CD4-positive, alpha-beta T cell treated with Interleukin-6 for 4 hours (primary cell): ENCODE measurements around the gene GRID2.

ENCODE experiments used
- DNase-seq: peaks from one replicate; pipeline ENCODE4 v3.0.0-alpha.2; 2020; ENCODE audit warnings: mixed read lengths

Gene GRID2

GRCh38 chr4:92988301-92988700 lies 684.5 kb downstream of the GRID2 start:
- DNase-seq = no peak

- DNase-seq = no peak
Observed at GRCh38 chr4:92992758-92993157, 689.0 kb downstream of the GRID2 start.

GRCh38 chr4:92994727-92995126 lies 691.0 kb downstream of the GRID2 start:
- no peak for DNase-seq

- DNase-seq = no peak
Observed at GRCh38 chr4:92996533-92996932, 692.8 kb downstream of the GRID2 start.

GRCh38 chr4:93000910-93001309 lies 697.1 kb downstream of the GRID2 start:
- DNase-seq = no peak

- no peak for DNase-seq
Observed at GRCh38 chr4:93002240-93002639, 698.5 kb downstream of the GRID2 start.

- DNase-seq = no peak
Observed at GRCh38 chr4:93016350-93016749, 712.6 kb downstream of the GRID2 start.

- no peak for DNase-seq
Observed at GRCh38 chr4:93018243-93018642, 714.5 kb downstream of the GRID2 start.

- DNase-seq = no peak
Observed at GRCh38 chr4:93018806-93019205, 715.0 kb downstream of the GRID2 start.

- no peak for DNase-seq
Observed at GRCh38 chr4:93029769-93030168, 726.0 kb downstream of the GRID2 start.

GRCh38 chr4:93030670-93031069 lies 726.9 kb downstream of the GRID2 start:
- no peak for DNase-seq

GRCh38 chr4:93031431-93032098 lies 727.8 kb downstream of the GRID2 start:
- no peak for DNase-seq

- no peak for DNase-seq
Observed at GRCh38 chr4:93042746-93043145, 739.0 kb downstream of the GRID2 start.

GRCh38 chr4:93053140-93053539 lies 749.4 kb downstream of the GRID2 start:
- DNase-seq = no peak

GRCh38 chr4:93061826-93062225 lies 758.1 kb downstream of the GRID2 start:
- no peak for DNase-seq

GRCh38 chr4:93063325-93063724 lies 759.6 kb downstream of the GRID2 start:
- DNase-seq = no peak

- DNase-seq = no peak
Observed at GRCh38 chr4:93065790-93066189, 762.0 kb downstream of the GRID2 start.

GRCh38 chr4:93066749-93067148 lies 763.0 kb downstream of the GRID2 start:
- no peak for DNase-seq

- no peak for DNase-seq
Observed at GRCh38 chr4:93072292-93072691, 768.5 kb downstream of the GRID2 start.

- no peak for DNase-seq
Observed at GRCh38 chr4:93080316-93080715, 776.5 kb downstream of the GRID2 start.

GRCh38 chr4:93084599-93085305 lies 781.0 kb downstream of the GRID2 start:
- no peak for DNase-seq

- DNase-seq = no peak
Observed at GRCh38 chr4:93086356-93086755, 782.6 kb downstream of the GRID2 start.

- DNase-seq = no peak
Observed at GRCh38 chr4:93092765-93093164, 789.0 kb downstream of the GRID2 start.

- DNase-seq = no peak
Observed at GRCh38 chr4:93103042-93103441, 799.3 kb downstream of the GRID2 start.

- no peak for DNase-seq
Observed at GRCh38 chr4:93116624-93117023, 812.9 kb downstream of the GRID2 start.
